WI38 (cell line): ENCODE data around the gene ZNF446.
"Not testable (repeated sequence)": the region's sequence is repeated elsewhere in the genome, so short reads cannot be mapped to it uniquely, and the experiment has no call there.

ENCODE experiments used
- H3K4me3 ChIP-seq: 2 replicates; pipeline ENCODE4 v1.5.1; 2011; ENCODE audit warnings: low read depth, mild to moderate bottlenecking, control low read depth, low read length
- TF ChIP-seq, protein P1 (sequence below): IDR thresholded peaks from 2 replicates; pipeline ENCODE4 v1.5.1; 2012; ENCODE audit warnings: low read depth, mild to moderate bottlenecking, control low read depth, low read length

The ZNF446 gene

DNA sequence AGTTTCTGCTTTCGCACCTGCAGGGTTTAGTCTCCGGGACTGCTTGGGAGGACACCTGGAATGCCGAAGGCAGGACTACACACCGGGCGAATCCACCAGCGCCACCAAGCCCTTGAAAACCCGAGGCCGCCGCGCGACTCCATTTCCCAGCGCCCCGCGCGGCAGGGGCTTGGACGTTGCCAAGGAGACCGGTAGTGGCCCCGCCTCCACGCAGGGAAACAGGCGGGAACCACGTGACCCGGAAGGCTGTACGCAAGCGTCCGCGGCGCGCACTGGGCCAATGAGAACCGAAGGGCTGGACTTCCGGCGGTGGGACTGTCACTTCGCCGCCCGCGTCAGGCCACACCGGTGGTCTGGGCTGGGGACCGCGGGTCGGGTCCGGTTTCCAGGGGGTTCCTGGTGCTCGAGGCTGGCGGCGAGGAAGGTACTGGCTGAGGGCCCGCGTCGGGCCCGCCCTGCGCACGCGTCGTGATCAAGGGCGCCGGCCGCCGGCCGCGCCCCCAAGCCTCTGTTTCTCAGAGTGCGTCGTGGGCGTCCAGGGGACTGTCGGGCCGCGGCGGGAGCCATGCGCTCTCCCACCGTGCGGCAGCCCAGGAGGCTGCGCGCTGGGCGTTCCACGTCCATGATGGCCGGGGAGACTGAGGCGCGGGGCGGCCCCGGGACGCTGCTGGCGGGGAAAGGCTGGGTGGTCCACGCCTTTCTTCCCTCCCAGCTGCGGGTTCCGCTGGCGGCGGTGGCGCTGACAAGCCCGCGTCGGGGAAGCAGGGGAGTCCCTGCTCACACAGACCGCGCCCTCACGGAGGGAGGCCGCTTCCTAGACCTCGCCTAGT, 9.2 kb upstream of the ZNF446 start, which contains the start of gene ZNF324:
TSS of gene ZNF324 (plus strand) at position 321 of the 830 bp plus-strand sequence. CDS start 2,106 bp downstream, outside the sequence.
- peak within 1 kb of the TSS; percentile 87 for H3K4me3 ChIP-seq
- TF ChIP-seq, protein P1, sequence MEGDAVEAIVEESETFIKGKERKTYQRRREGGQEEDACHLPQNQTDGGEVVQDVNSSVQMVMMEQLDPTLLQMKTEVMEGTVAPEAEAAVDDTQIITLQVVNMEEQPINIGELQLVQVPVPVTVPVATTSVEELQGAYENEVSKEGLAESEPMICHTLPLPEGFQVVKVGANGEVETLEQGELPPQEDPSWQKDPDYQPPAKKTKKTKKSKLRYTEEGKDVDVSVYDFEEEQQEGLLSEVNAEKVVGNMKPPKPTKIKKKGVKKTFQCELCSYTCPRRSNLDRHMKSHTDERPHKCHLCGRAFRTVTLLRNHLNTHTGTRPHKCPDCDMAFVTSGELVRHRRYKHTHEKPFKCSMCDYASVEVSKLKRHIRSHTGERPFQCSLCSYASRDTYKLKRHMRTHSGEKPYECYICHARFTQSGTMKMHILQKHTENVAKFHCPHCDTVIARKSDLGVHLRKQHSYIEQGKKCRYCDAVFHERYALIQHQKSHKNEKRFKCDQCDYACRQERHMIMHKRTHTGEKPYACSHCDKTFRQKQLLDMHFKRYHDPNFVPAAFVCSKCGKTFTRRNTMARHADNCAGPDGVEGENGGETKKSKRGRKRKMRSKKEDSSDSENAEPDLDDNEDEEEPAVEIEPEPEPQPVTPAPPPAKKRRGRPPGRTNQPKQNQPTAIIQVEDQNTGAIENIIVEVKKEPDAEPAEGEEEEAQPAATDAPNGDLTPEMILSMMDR = no peak

DNA sequence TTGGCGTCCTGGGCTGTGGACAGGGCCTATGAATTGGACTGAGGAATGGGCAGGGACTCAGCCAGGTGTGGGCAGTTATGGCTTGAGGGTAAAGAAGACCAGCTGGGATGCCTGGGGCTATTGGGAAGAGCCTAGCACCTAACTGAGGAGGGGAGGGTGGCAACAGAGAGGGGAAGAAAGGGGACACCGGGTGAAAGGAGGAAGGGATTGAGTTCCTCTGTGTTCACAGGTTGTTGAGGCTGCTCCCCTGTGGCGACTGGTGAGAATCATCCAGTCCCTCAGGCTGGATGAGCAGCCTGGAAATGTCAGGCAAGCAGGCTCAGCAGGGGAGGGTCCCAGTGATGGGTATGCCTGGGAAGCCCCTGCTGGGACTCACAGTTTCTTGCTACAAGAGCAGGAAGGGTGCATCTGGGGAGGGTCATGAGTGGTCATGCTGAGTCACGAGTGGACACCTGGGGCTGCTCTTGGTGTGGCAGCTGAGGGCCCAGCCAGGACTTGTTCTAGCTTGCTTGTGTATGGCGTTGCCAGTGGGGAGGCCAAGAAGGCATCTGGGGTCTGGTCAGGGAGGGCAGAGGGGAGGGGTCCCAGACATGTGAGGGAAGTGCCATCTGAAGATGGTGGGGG, 7.8 kb upstream of the ZNF446 start:
- no peak overlapping the region; the same call in 1 of the 2 replicates for H3K4me3 ChIP-seq
- TF ChIP-seq, protein P1 = no peak

DNA sequence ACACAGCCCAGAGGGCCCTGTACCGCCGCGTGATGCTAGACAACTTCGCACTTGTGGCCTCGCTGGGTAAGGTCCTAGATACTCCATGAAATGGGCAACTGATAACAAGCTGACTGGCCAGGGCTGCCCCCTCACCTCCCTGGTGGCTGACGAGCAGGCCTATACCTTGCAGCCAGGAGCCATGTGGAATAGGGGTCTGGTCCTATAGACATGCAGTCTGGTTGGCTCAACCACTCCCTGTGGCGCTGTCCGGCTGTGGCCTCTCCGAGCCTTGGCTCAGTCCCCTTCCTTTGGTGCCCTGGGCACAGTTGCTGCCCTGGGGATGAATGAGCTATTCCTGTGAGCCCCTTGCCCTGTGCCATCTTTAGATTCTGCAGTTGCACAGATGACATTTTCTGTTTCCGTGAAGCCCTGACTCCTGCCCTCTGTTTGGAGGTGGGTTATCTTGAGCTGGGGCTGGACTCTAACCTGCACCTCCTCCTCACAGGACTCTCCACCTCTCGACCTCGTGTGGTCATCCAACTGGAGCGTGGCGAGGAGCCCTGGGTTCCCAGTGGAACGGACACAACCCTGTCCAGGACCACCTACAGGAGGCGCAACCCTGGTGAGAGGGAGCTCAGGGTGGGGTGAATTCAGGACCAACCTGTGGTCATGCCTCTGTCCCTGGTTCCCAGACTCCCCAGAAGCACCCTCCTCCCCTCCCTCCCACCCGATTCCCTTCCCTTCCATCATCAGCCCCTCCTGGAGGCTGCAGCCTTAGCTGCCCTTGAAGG, 6.7 kb upstream of the ZNF446 start:
- TF ChIP-seq, protein P1 = no peak
- no peak overlapping the region for H3K4me3 ChIP-seq

DNA sequence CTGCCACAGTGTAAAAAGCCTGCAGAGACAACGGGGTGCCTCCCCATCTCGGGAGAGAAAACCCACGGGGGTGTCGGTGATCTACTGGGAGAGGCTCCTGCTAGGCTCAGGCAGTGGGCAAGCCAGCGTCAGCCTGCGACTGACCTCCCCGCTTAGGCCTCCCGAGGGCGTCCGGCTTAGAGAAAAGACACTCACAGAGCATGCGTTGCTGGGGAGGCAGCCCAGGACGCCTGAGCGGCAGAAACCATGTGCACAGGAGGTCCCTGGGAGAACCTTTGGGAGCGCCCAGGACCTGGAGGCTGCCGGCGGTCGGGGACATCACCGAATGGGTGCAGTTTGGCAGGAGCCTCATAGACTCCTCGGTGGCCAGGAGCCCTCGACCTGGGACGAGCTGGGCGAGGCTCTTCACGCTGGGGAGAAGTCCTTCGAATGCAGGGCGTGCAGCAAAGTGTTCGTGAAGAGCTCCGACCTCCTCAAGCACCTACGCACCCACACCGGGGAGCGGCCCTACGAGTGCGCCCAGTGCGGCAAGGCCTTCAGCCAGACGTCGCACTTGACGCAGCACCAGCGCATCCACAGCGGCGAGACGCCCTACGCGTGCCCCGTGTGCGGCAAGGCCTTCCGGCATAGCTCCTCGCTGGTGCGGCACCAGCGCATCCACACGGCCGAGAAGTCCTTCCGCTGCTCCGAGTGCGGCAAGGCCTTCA, 5.2 kb upstream of the ZNF446 start:
- H3K4me3 ChIP-seq = not testable (repeated sequence)

DNA sequence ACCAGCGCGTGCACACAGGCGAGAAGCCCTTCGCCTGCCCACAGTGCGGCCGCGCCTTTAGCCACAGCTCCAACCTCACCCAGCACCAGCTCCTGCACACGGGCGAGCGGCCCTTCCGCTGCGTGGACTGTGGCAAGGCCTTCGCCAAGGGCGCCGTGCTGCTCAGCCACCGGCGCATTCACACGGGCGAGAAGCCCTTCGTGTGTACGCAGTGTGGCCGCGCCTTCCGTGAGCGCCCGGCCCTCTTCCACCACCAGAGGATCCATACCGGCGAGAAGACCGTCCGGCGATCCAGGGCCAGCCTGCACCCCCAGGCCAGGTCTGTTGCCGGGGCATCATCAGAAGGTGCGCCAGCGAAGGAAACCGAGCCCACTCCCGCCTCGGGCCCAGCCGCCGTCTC, 4.4 kb upstream of the ZNF446 start:
- H3K4me3 ChIP-seq = no peak overlapping the region
- TF ChIP-seq, protein P1 = no peak

DNA sequence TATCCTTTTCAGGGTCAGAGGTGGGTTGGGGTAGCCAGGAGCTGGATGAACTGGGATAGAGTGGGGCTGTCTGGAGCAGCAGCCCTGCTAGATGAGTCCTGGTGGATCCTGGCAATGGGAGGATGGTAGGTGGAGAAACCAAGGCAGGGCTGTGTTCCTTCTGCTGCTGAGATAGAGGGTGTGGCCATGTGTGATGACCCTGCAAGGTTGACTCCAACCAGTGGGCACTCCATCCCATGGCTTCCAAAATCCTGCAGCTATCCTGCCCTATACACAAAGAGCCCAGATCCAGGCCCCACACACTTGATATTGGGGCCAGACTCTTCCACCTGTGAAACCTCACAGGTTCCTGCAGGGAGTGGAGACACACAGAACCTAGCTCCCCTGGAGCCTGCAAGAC, 2.4 kb upstream of the ZNF446 start:
- no peak overlapping the region for H3K4me3 ChIP-seq
- TF ChIP-seq, protein P1 = no peak

DNA sequence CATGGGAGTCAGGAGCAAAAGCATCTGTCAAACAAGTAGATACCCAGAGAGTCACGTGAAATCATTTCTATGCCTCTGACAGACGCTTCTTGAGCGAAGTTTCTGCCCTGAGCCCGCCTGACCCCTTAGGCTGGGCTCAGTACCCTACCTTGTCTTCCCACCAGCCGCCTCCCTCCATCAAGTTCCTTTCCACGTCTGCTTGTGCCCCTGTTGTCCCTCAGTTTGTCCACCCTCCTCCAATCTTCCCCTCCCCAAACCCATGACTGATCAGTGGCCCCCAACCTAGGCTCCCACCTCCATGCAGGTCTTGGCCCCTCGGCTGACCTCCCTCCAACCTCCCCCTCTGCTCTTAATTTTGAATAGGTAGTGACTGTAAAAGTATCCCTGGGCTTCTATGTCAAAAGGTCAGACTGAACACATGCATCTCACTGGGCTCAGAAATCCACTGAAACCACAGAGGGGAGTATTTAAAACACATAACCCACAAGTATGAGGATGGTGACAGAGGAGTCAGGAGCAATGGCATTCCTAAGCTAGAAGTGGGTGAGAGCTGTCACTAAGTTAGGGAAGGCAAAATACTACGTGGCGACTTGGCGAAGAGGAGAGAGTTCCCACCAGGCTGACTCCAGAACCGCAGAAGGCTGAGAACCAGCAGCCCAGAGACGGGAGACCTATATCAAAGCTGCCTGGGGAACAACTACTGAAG, 1.7 kb upstream of the ZNF446 start:
- H3K4me3 ChIP-seq = no peak overlapping the region
- TF ChIP-seq, protein P1 = no peak
